NCI-H2227 (cell line): ENCODE data around the gene MARCHF10.
A peak's percentile ranks its signal among the peaks of the same experiment; 100 is the strongest.

ENCODE experiments used
- DNase-seq: peaks from one replicate; lab custom pipeline; 2025; ENCODE audit not compliant: unreplicated experiment; lab: John Stamatoyannopoulos, UW

Gene MARCHF10

GRCh38 chr17:62720126-62720850, 87.8 kb downstream of the MARCHF10 start:
- peak; percentile 6 for DNase-seq

- no peak for DNase-seq
These were observed 88.5 kb downstream of the MARCHF10 start for GRCh38 chr17:62719586-62719985.

- no peak for DNase-seq
These were observed 89.7 kb downstream of the MARCHF10 start for GRCh38 chr17:62718429-62718828.

- DNase-seq = no peak
These were observed 90.2 kb downstream of the MARCHF10 start for GRCh38 chr17:62717889-62718288.

- DNase-seq = no peak
These were observed 90.6 kb downstream of the MARCHF10 start for GRCh38 chr17:62717589-62717855.

GRCh38 chr17:62716834-62717588, 91.1 kb downstream of the MARCHF10 start:
- DNase-seq = no peak

- DNase-seq = no peak
These were observed 92.2 kb downstream of the MARCHF10 start for GRCh38 chr17:62715882-62716390.

GRCh38 chr17:62714016-62714777, 93.9 kb downstream of the MARCHF10 start:
- no peak for DNase-seq

GRCh38 chr17:62713086-62713881, 94.8 kb downstream of the MARCHF10 start:
- DNase-seq = peak; percentile 55

- DNase-seq = no peak
These were observed 95.9 kb downstream of the MARCHF10 start for GRCh38 chr17:62712171-62712581.

- no peak for DNase-seq
These were observed 99.5 kb downstream of the MARCHF10 start for GRCh38 chr17:62708587-62708986.

GRCh38 chr17:62707425-62707739, 100.7 kb downstream of the MARCHF10 start:
- no peak for DNase-seq

GRCh38 chr17:62706598-62707424, 101.3 kb downstream of the MARCHF10 start:
- no peak for DNase-seq

GRCh38 chr17:62705778-62706597, 102.1 kb downstream of the MARCHF10 start:
- DNase-seq = peak; percentile 20

- no peak for DNase-seq
These were observed 102.8 kb downstream of the MARCHF10 start for GRCh38 chr17:62705156-62705777.

GRCh38 chr17:62704381-62704971, 103.6 kb downstream of the MARCHF10 start:
- DNase-seq = peak; percentile 55

GRCh38 chr17:62703776-62704380, 104.2 kb downstream of the MARCHF10 start:
- DNase-seq = peak; percentile 89

GRCh38 chr17:62703261-62703775, 104.8 kb downstream of the MARCHF10 start:
- DNase-seq = no peak
